Right renal cortex interstitium (tissue), 3 donors: ENCODE results near the gene CARD14. TPM values are rescaled to one million over a fixed set of nuclear protein-coding genes. Genes with fewer than 3 reads are reported as not detected.

ENCODE experiments used
- DNase-seq, 3 donors: peaks; one replicate each; pipeline ENCODE4 v3.0.0-alpha.2; 2013; ENCODE audit warnings: low read depth in 3 of 3, low spot score in 2 of 3
- polyA plus RNA-seq, 3 donors: library from polyadenylated mRNA; unstranded; fragments of 120-200 nt; gene quantifications; one replicate each; pipeline ENCODE4 v1.2.1, GENCODE V29; 2013; ENCODE audit not compliant: insufficient read length in 3 of 3

The CARD14 gene
- polyA plus RNA-seq, 3 donors: 0.57 to 0.93 (median 0.83) TPM

DNA sequence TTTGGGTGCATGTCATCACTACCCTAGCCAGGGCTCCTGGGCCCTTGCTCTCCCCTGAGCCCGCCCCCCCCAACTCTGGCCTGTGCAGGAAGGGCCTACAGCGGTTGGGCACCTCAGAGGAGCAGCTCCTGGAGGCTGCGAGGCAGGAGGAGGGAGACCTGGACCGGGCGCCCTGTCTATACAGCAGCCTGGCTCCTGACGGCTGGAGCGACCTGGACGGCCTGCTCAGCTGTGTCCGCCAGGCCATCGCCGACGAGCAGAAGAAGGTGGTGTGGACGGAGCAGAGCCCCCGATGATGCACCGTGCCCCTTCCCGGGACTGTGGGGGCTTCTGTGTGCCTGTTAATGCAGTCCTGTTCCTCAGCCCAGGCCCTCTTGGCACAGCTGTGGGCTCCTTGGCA, 38.2 kb downstream of the CARD14 start:
- DNase-seq: no peak

DNA sequence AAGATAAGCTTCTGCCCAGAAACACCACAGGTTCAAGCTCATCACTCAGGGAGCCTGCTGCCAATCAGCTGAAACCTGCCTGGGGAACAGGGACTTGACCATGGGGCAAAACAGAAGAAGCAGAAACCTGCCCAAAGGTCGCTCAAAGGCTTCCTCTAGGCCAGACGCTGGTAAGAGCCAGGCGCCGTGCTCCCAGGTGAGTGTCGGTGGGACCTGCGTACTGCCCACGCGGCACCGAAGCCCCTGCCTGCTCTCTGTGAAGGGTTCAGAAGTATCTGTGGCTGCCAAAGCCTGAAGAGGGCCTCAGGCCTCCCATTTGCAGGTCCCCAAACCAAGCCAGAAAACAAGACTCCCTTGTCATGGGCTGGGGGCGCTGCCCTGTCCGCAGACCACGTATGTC, 39.9 kb downstream of the CARD14 start:
- no peak for DNase-seq

DNA sequence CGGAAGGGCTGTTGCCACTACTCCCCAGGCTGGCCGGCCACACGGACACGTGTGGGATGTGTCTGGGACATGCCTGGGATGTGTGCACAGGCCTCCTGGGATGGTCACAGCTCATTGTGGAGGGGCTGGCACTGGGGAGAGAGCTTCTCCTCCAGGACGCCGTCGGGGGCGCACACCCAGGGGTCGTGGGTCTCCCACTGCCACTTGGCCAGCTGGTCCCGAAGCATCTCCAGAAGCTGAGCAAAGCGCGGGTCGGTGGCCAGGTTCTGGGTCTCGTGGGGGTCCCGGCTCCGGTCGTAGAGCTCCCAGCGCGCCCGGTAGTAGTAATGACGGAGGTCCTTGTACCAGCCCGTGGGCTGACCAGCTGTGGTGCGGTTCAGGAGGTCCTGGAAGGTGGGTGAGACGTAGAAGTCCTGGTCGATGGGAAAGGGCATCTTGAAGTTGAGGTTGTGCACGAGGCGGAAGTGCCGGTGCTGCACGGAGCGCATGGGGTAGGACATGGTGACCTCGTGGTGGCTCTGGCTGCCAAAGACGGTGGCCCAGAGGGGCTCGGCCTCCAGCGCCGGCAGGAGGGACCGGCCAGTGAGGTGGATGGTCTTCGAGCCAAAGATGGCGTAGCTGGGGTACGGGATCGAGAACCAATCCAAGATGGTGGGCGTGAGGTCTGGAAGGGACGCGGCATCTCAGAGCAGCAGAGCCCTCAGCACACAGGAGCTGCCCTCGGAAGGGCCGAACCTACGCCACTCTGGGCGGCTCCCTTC, 40.7 kb downstream of the CARD14 start:
- DNase-seq: no peak

DNA sequence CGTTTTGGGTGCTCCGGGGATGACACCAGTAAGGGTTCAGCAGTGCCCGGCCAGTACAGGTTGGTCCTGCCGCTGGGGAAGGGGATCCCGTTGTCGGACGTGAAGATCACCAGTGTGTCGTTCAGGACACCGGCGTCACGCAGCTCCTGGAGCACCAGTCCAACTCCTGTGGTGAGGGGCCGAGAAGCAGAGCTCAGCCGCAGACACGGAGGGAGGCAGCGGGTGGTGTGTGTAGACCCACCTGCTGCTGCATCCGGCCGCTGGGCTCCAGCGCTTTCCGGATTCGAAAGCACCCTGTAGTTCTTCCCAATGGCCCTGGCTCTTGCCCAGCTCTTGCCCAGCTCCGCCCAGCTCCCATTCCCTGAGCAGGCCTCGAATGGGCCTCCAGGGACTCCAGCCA, 42.3 kb downstream of the CARD14 start:
- no peak for DNase-seq

DNA sequence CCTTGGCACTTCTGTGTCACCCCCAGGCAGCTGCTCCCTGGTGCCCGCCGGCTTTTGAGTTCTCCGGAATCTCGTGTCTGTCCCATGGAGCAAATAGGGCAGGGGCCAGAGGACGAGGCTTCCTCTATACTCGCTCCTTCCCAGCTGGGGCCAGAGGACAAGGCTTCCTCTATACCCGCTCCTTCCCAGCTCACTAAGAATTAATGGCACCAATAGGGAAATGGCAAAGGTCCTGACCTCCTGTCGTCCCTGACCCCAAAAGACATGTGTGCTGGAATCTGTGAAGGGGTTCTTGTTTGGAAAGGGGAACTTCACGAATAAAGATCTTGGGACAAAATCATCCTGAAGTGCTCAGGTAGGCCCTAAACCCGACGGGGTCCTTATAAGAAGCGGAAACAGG, 42.7 kb downstream of the CARD14 start:
- no peak for DNase-seq

DNA sequence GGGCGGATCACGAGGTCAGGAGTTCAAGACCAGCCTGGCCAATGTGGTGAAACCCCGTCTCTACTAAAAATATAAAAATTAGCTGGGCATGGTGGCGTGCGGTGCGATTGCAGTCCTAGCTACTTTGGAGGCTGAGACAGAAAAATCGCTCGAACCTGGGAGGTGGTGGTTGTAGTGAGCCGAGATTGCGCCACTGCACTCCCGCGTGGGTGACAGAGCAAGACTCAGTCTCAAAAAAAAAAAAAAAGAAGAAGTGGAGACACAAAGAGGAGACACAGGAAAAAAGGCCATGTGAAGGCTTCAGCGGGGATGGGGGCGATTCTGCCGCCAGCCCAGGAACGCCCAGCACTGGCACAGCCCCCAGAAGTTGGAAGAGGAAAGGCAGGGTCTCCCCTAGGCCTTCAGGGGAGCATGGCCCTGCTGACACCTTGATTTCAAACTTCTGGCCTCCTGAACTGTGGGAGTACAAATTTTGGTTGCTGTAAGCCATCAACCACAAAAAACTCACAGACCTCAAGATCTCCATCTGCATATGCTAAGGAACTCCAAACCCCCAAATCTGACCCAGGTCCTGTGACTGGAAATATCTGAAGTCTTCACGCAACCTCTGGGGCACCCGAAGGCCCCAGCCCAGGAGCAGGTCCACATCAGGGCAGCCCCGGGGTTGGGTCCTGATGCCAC, 43.3 kb downstream of the CARD14 start:
- DNase-seq: no peak

DNA sequence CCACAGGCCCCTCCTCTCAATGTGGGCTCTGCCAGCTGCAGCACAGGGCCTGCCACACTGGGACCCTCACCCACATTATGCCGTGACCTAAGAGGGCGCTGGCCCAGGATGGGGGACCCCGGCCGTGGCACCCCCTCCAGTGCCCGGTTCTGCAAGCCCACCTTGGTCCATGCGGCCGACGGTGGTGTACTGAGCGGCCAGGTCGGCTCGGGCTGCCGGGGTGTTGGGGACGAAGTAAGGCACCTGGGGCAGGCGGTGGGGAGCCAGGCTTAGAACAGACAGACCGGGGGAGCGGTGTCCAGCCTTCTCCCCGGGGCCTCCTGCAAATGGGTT, 43.8 kb downstream of the CARD14 start:
- DNase-seq: no peak

DNA sequence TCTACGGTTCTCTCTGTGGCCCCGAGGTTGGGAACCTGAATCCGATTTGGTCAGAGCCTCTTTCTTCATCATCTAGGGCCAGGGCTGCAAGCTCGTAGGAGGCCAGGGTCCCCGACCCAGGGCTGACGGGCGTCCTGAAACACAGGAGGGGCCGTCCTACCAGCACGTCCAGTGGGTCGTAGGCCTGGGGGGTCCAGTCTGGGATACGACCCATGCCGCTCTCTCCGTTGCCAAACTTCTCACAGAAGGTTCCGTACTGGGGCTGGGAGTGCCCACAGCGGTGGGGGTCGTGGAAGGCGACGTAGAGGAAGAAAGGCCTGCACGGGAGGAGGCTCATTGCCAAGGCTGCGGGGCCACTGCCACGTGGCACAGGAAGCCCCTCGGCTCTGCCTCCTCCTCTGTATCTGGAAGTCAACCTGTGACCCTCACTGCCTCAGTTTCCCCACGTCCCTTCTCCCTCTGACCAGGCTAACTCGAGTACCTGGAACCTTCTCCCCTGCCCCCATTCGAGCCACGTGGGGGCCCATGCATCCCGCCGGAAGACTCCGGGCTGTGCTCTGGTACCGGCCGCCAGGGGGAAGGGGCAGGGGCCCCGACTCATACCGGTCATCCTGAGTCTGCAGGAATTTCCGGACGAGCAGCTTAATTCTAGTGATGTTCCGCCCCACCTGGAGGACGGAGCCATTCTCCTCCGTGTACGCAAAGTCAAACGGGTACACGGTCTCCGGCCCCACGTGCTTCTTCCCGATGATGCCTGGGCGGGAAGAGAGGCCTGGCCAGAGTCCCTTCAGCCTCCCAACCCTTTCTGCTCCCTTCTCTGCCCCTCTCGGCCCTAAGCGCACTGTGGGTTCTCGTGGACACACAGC, 44.4 kb downstream of the CARD14 start:
- no peak for DNase-seq

DNA sequence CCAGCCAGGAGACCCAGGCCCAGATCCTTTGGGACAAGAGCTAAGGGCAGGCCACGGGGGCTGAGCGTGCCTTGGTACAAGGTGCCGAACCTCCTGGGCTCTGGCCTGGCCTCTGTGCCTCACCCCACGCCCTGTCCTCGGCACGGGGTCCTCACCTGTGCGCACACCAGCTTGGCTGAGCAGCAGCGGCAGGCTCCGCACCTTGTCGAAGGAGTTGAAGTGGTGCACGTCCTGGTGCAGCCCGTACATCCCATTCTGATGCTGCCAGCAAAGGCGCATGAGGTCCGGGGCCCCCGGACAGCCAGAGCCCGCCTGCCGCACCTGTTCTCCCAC, 45.0 kb downstream of the CARD14 start:
- DNase-seq: no peak

DNA sequence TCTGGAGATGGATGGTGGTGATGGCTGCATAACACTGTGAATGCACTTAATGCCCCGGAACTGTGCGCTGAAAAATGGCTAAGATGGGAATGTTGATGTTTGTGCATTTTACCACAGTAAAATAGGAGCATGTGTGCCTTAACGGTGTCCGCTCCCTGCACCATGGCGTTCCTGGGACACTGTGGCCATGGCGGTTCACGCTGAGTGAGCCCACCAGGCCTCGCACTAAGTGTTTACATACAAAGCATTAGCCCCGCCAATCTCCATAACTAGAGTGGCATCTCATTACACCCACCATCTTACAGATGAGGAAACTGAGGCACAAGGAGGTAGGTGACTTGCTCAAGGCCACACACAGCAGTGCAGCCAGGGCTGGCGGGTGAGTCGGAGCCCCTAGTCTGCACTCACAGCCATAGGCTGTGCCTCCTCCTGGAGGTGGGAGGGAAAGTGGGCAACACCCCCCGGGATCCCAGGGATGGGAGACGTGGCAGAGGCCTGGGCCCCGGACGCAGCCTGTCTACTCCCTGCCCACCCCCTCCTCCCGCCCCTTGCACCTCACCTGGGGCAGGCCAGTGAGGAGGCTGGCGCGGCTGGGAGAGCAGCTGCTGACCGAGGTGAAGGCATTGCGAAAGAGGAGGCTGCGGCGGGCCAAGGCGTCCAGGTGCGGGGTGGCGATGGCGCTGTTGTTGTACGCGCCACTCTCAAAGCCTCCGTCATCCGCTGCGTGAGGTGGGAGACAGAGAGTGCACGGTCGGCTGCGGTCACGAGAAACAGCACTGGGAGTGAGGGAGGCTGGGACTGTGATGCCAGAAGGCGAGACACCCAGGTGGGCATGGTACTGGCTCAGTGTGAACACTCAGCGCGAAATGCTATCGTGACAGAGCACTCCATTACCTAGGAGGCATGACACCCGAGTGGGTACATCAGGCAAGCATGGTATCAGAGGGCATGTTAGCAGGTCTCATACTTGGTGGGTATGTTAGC, 46.9 kb downstream of the CARD14 start:
- no peak for DNase-seq

DNA sequence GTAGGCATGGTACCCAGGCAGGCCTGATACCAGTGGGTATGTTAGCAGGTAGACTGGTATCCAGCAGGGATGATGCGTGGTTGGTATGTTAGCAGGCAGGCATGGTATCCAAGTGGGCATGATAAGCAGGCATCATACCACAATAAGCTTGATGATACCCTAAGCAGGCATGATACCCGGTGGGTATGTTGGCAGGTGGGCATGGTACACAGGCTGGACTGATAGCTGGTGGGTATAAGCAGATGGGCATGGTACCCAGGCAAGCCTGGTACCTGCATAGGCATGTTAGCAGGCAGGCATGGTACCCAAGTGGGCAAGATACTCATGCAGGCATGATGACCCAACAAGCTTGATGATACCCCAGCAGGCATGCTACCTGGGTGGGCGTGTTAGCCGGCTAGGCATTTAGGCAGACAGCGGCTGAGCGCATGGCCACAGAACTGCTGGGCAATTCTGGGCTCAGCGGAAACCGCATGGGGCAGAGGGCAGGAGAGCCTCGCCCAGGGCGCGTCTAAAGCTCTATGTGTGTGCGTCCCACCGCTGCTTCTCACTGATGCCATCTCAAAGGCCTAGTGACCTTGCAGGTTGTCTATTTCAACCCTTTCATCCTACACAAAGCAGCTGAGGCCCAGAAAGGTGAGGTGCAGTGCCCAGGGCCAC, 48.0 kb downstream of the CARD14 start:
- DNase-seq: no peak

DNA sequence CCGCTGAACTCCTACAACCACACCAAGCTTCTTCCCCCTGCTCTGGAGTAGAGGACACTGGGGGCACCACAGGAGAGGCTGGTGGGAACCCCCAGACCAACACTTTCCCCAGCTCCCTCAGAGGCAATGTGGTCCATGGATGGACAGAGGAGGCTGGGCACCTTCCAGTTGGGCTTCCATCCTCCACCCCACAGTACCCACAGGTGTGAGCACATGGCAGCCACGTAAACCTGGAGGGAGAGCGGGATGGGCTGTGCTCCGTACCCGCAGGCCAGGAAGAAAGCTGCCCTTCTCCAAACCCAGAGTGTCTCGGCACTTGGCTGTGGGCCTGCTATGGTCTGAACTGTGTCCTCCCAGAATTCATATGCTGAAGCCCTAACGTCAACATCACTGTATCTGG, 48.6 kb downstream of the CARD14 start:
- DNase-seq: no peak

DNA sequence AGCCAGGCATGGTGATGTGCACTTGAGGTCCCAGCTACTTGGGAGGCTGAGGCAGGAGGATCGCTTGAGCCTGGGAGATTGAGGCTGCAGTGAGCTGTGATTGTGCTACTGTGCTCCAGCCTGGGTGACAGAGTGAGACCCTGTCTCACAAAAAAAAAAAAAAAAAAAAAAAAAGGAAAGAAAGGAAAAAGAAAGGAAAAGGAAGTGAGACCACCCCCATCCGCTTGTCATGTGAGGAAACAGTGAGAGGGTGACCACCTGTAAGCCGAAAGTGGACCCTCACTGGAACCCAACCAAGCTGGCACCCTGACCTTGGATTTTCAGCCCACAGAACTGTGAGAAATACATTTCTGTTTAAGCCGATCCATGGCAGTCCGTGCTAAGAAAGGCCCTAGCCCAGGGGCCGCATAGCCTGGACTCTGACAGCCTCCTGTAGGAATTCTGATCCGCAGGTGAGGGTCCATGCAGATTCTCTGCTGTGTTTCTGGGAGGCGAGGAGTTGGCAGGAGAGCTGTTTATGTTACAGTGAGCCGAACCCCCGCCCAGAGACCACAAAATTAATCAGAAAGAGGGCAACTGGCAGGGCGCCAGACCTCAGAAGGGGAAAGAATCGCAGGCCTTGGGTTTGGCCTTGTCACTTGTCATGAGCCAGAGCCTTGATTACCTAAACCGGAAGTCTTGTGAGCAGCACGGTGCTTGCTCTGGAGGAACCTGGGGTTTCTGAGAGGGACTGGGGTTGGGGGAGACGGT, 49.4 kb downstream of the CARD14 start:
- peak in 1 of 3 donors; percentile 38 for DNase-seq

DNA sequence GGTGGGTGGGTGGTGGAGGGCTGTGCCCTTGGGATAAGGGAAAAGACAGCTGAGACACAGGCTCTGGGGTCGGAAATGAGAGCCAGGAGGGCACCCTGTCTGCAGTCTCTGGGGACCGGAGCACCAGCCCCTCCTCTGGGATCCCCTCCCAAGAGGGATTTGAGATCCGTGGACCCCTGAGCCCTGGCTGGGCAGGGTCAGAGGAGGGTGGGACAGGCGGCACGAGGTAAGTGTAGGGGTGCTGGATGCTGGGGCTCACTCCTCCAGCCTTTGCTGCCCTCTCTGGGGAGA, 49.9 kb downstream of the CARD14 start:
- no peak for DNase-seq

DNA sequence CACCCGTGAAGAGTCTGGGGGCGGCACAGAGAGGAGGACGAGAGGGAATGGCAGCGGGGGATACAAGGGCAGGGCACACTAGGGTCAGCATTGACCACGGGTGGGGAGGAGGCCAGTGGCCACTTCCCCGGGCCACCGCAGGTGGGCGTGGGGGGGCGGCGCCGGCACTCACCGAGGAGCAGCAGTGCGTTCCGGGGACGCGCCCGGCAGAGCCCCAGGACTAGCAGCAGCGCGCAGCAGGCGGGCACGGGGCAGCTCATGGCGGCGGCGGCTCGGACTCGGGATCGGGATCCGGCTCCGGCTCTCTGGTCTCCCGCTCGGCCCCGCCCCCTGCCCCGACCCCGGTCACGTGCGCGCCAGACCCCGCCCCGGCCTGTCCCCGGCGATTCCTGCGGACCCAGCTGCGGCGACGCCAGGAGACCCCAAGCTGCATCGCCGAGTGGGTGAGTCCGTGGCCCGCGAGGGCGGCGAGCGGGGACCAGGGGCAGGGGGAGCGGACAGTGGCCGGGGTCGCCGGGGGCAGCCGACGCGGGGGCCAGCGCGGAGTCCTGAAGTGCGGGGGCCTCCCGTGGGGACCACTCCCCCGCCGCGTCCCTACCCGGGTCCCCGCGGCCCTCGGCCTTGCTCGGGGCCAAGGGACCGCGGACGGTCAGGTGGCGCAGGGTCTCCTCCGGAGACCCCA, 50.4 kb downstream of the CARD14 start, which contains the start of the genes SGSH and SLC26A11:
SGSH (minus strand) TSS at position 280 of the 682 bp plus-strand sequence; CDS start at position 260, 20 bp downstream.
SLC26A11 (plus strand) TSS at position 374 of the 682 bp plus-strand sequence. CDS start 1,134 bp downstream, outside the sequence.
- DNase-seq: peak in 1 of 3 donors; percentile 64

DNA sequence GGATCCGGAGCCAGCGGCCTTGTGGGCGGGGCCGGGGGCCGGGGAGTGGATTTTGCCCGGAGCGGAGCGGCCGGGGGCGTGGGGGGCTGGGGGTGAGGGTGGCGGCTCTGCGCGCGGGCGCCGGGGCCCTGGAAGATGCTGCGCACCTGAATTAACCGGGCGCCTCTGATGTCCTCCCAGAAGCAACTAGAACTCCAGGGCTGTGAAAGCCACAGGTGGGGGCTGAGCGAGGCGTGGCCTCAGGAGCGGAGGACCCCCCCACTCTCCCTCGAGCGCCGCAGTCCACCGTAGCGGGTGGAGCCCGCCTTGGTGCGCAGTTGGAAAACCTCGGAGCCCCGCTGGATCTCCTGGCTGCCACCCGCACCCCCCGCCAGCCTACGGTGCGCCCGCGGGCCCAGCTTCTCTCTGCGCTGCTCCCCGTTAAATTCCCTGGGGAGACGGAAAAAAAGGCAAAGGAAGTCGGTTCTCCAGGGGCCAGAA, 50.9 kb downstream of the CARD14 start:
- DNase-seq: no peak

DNA sequence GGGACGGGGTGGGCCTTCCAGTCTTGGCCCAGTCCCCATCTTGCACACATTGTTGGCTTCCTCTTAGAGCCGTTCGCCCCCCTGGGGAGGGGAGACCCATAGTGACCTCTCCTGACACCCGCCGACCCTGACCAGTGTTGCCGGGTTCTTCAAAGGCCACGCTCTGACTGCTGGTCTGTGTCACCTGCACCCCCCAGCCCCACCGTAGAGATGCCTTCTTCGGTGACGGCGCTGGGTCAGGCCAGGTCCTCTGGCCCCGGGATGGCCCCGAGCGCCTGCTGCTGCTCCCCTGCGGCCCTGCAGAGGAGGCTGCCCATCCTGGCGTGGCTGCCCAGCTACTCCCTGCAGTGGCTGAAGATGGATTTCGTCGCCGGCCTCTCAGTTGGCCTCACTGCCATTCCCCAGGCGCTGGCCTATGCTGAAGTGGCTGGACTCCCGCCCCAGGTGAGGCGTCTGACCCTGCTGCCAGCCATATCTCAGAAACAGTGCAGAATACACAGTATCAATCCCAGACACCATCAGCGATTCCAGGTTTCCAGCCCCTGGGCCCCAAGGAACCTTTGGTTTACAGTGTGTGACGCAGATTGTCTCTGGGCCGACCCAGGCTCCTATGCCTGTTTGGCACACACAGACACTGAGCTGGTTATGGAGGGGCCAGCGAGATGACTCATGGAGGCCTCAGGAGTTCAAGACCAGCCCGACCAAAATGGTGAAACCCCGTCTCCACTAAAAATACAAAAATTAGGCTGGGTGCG, 51.7 kb downstream of the CARD14 start:
- no peak for DNase-seq
